Measurements from ENCODE around the gene PITPNC1.
"Not testable (repeated sequence)": the region's sequence is repeated elsewhere in the genome, so short reads cannot be mapped to it uniquely, and the experiment has no call there.

Gene PITPNC1

DNA sequence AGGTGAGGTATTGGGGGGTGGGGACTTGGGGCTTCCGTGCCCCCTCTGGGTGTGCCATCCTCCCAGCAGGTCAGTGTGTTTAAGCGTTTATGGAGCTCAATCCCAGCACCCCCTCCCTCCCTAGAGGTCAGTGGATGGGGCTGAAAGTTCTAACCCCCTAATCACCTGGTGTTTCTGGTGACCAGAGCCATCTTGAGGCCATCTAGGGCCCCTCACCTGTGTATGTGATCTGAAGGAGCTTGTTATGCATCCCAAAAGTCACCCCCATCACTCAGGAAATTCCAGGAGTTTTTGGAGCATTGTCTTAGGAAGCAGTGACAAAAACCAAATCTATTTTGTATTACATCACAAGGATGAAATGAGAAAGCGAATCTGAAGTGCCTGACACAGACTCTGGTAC is 272.8 kb downstream of the PITPNC1 start:
- TF ChIP-seq, protein P1, sequence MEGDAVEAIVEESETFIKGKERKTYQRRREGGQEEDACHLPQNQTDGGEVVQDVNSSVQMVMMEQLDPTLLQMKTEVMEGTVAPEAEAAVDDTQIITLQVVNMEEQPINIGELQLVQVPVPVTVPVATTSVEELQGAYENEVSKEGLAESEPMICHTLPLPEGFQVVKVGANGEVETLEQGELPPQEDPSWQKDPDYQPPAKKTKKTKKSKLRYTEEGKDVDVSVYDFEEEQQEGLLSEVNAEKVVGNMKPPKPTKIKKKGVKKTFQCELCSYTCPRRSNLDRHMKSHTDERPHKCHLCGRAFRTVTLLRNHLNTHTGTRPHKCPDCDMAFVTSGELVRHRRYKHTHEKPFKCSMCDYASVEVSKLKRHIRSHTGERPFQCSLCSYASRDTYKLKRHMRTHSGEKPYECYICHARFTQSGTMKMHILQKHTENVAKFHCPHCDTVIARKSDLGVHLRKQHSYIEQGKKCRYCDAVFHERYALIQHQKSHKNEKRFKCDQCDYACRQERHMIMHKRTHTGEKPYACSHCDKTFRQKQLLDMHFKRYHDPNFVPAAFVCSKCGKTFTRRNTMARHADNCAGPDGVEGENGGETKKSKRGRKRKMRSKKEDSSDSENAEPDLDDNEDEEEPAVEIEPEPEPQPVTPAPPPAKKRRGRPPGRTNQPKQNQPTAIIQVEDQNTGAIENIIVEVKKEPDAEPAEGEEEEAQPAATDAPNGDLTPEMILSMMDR (IDR thresholded peaks at IDR 0.05; ENCODE audit: insufficient read depth, low read length, missing control alignments) = no peak
- POLR2A ChIA-PET = interaction anchor here (0.7 kb wide), 1 partner anchor 48 kb away, joined by 5 read pairs; no protein-coding TSS in a partner anchor
- no peak for DNase-seq (ENCODE audit: low read depth, low spot score)

GRCh38 chr17:67651218-67651579 is 274.1 kb downstream of the PITPNC1 start:
- H3K4me3 ChIP-seq (ENCODE audit: low read depth, low read length); DNase-seq (ENCODE audit: low read depth, low spot score); POLR2A ChIA-PET; CTCF ChIA-PET: not testable (repeated sequence)

More for the DNA sequence above, 272.8 kb downstream of the PITPNC1 start:
- H3K4me3 ChIP-seq (ENCODE audit: low read depth, low read length) = no peak overlapping the region
- CTCF ChIA-PET = interaction anchor here (1.4 to 2.5 kb wide), 3 partner anchors 20 to 275 kb away, joined by 3 to 8 read pairs (median 6); no protein-coding TSS in a partner anchor

DNA sequence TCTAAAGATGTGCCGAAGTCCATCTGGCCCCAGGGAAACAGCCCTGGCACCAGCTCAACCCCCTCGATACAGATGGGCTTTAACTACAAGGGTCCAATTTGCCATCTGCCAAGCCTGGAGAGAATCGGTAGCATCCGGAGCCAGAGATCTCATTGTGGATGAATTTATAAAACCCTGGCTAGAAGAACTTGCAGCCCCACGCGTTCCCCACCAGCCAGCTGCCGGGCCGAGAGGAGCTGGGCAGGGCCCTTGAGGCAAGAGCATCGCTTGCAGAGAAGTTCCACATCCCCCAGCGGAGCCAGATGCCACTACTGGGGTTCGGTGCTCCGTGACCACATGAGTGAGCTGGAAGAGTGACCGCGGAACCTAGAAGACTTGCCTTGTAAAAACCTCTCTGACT is 275.4 kb downstream of the PITPNC1 start:
- ChIA-PET POLR2A (no interaction called here), CTCF (interaction anchor here (0.9 kb wide), 1 partner anchor 278 kb away, joined by 3 read pairs; no protein-coding TSS in a partner anchor)
- DNase-seq (ENCODE audit: low read depth, low spot score) = no peak
- no peak overlapping the region for H3K4me3 ChIP-seq (ENCODE audit: low read depth, low read length)
- TF ChIP-seq, protein P1 (IDR thresholded peaks at IDR 0.05; ENCODE audit: insufficient read depth, low read length, missing control alignments) = no peak

GRCh38 chr17:67655478-67656148 is 278.5 kb downstream of the PITPNC1 start:
- no peak for DNase-seq (ENCODE audit: low read depth, low spot score)
- TF ChIP-seq, protein P1 (IDR thresholded peaks at IDR 0.05; ENCODE audit: insufficient read depth, low read length, missing control alignments) = no peak
- no peak overlapping the region for H3K4me3 ChIP-seq (ENCODE audit: low read depth, low read length)
- ChIA-PET CTCF (interaction anchor here (1.6 kb wide), 1 partner anchor 10 kb away, joined by 3 read pairs; no protein-coding TSS in a partner anchor), POLR2A (no interaction called here)

DNA sequence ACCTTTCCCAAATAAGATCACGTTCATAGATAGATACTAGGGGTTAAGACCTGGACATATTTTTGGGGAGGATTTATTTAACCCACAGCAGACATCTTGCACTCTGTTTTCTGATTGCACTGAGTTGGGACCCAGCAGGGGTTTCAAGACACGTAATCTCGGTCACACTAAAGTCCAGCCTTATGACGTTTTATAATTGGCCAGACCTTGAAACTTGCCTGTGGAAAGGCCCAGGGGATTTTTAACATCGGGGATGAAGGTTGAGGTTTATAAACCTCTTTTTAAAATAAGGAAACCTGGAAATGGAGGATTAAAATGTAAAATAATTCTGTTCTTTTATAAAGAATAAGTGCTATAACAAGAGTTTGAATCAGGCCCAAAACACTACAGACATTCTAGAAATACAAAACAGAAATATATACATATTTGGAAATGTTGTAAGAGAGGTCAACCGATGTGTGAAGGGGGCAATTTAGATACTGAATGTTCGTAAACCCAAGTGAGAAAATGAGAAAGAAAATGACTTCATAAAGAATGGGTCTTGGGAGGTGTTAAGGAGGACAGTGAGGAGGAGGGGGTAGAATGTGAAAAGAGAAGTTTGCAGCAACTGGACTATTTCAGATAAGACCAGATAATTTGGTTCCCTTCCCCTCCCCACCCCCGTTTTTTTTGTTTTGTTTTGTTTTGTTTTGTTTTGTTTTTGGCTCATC is 279.6 kb downstream of the PITPNC1 start:
- no peak overlapping the region for H3K4me3 ChIP-seq (ENCODE audit: low read depth, low read length)
- TF ChIP-seq, protein P1 (IDR thresholded peaks at IDR 0.05; ENCODE audit: insufficient read depth, low read length, missing control alignments) = no peak
- ChIA-PET CTCF (no interaction called here), POLR2A (no interaction called here)
- no peak for DNase-seq (ENCODE audit: low read depth, low spot score)

GRCh38 chr17:67657596-67657995 is 280.5 kb downstream of the PITPNC1 start:
- TF ChIP-seq, protein P1 (IDR thresholded peaks at IDR 0.05; ENCODE audit: insufficient read depth, low read length, missing control alignments) = no peak
- DNase-seq (ENCODE audit: low read depth, low spot score) = no peak
- no peak overlapping the region for H3K4me3 ChIP-seq (ENCODE audit: low read depth, low read length)
- ChIA-PET POLR2A (no interaction called here), CTCF (no interaction called here)
